Measurements from ENCODE around the gene ABCA7. TPM values are rescaled to one million over a fixed set of nuclear protein-coding genes. Genes with fewer than 3 reads are reported as not detected.
A peak's percentile ranks its signal among the peaks of the same experiment; 100 is the strongest.

ABCA7 gene
- total RNA-seq, 1 experiment from 2014 or later = 40.3 TPM

GRCh38 chr19:1082928-1083816 is 43.3 kb downstream of the ABCA7 start (continued):
- TF ChIP-seq, protein P1, sequence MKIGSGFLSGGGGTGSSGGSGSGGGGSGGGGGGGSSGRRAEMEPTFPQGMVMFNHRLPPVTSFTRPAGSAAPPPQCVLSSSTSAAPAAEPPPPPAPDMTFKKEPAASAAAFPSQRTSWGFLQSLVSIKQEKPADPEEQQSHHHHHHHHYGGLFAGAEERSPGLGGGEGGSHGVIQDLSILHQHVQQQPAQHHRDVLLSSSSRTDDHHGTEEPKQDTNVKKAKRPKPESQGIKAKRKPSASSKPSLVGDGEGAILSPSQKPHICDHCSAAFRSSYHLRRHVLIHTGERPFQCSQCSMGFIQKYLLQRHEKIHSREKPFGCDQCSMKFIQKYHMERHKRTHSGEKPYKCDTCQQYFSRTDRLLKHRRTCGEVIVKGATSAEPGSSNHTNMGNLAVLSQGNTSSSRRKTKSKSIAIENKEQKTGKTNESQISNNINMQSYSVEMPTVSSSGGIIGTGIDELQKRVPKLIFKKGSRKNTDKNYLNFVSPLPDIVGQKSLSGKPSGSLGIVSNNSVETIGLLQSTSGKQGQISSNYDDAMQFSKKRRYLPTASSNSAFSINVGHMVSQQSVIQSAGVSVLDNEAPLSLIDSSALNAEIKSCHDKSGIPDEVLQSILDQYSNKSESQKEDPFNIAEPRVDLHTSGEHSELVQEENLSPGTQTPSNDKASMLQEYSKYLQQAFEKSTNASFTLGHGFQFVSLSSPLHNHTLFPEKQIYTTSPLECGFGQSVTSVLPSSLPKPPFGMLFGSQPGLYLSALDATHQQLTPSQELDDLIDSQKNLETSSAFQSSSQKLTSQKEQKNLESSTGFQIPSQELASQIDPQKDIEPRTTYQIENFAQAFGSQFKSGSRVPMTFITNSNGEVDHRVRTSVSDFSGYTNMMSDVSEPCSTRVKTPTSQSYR (CRISPR knock-in tag; IDR thresholded peaks at IDR 0.05) = no peak

- no peaks in the 10 kb centered on the region for H3K9me3 Mint-ChIP-seq
- no peak for DNase-seq (ENCODE audit: low spot score)
- H3K4me3 Mint-ChIP-seq = no peak overlapping the region
- H3K27me3 Mint-ChIP-seq (ENCODE audit: low read depth) = no peaks in the 10 kb centered on the region
- H3K27ac Mint-ChIP-seq = peak overlapping the region; percentile 88; the same call in 1 of the 2 replicates
- CTCF ChIA-PET = interaction anchor here (0.5 to 0.6 kb wide), 2 partner anchors 22 to 344 kb away, joined by 3 to 4 read pairs; no protein-coding TSS in a partner anchor
- ATAC-seq = no peak
- H3K4me1 Mint-ChIP-seq = no peaks in the 10 kb centered on the region; the same call in 1 of the 2 replicates
- TF ChIP-seq, protein P2, sequence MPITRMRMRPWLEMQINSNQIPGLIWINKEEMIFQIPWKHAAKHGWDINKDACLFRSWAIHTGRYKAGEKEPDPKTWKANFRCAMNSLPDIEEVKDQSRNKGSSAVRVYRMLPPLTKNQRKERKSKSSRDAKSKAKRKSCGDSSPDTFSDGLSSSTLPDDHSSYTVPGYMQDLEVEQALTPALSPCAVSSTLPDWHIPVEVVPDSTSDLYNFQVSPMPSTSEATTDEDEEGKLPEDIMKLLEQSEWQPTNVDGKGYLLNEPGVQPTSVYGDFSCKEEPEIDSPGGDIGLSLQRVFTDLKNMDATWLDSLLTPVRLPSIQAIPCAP (CRISPR knock-in tag; IDR thresholded peaks at IDR 0.05) = no peak
- TF ChIP-seq ZSCAN18 (CRISPR knock-in tag; IDR thresholded peaks at IDR 0.05) (no peak), GABPB1 (CRISPR knock-in tag; IDR thresholded peaks at IDR 0.05) (no peak), ZBTB21 (CRISPR knock-in tag; IDR thresholded peaks at IDR 0.05; ENCODE audit: borderline replicate concordance) (no peak), AR (CRISPR knock-in tag; IDR thresholded peaks at IDR 0.05) (no peak), ETV6 (CRISPR knock-in tag; IDR thresholded peaks at IDR 0.05) (no peak), TCF7 (CRISPR knock-in tag; IDR thresholded peaks at IDR 0.05; ENCODE audit: low read depth) (no peak)
- H3K36me3 Mint-ChIP-seq = peaks cover 14% of the 10 kb centered on the region
- POLR2A ChIA-PET = no interaction called here
Measured at GRCh38 chr19:1084024-1084868, 44.3 kb downstream of the ABCA7 start.

DNA sequence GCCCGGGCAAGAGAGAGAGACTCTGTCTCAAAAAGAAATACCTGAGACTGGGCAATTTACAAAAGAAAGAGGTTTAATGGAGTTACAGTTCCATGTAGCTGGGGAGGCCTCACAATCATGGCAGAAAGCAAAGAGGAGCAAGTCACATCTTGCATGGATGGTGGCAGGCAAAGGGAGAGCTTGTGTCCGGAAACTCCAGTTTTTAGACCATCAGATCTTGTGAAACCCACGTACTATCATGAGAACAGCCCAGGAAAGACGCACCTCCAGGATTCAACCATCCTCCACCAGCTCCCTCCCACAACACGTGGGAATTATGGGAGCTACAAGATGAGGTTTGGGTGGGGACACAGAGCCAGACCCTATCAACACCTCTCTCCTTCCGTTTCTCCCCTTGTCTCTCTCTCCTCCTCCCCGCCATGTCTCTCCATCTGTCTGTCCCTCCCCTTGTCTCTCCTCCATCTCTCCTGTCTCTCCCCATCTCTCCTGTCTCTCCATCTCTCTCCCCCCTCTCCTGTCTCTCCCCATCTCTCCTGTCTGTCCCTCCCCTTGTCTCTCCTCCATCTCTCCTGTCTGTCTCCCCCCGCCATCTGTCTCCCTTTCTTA is 45.2 kb downstream of the ABCA7 start:
- Mint-ChIP-seq H3K9me3 (no peaks in the 10 kb centered on the region), H3K4me3 (no peak overlapping the region), H3K27me3 (ENCODE audit: low read depth) (no peaks in the 10 kb centered on the region), H3K36me3 (peaks cover 14% of the 10 kb centered on the region), H3K4me1 (no peaks in the 10 kb centered on the region; the same call in 1 of the 2 replicates), H3K27ac (peak overlapping the region; percentile 88)
- CTCF ChIA-PET = interaction anchor here (0.5 to 1.5 kb wide), 4 partner anchors 21 to 345 kb away, joined by 3 to 4 read pairs (median 4); no protein-coding TSS in a partner anchor
- TF ChIP-seq CREB1 (CRISPR knock-in tag; IDR thresholded peaks at IDR 0.05) (no peak), EMX1 (CRISPR knock-in tag; IDR thresholded peaks at IDR 0.05) (peak; percentile 66; the same call in 1 of the 2 replicates), MYBL2 (CRISPR knock-in tag; IDR thresholded peaks at IDR 0.05) (no peak), ZBTB21 (CRISPR knock-in tag; IDR thresholded peaks at IDR 0.05; ENCODE audit: borderline replicate concordance) (no peak), GRHL2 (CRISPR knock-in tag; IDR thresholded peaks at IDR 0.05; ENCODE audit: insufficient replicate concordance, severe bottlenecking) (no peak), PRRX2 (CRISPR knock-in tag; IDR thresholded peaks at IDR 0.05) (0 out of 2 replicates have a peak, but pooled peaks have one; percentile 40)
- DNase-seq (ENCODE audit: low spot score) (no peak), ATAC-seq (no peak)
- POLR2A ChIA-PET = interaction anchor here (0.6 to 1.2 kb wide), 4 partner anchors 9 to 418 kb away, joined by 3 to 4 read pairs (median 3); no protein-coding TSS in a partner anchor
